HG03039 (cell line): ENCODE results near the gene GATA2.

ENCODE experiments used
- ATAC-seq: cut with Tn5 transposase; IDR thresholded peaks from one replicate; pipeline ENCODE4 v1.9.1; 2021; ENCODE audit warnings: mild to moderate bottlenecking, moderate library complexity; ENCODE audit not compliant: unreplicated experiment

Gene GATA2

DNA sequence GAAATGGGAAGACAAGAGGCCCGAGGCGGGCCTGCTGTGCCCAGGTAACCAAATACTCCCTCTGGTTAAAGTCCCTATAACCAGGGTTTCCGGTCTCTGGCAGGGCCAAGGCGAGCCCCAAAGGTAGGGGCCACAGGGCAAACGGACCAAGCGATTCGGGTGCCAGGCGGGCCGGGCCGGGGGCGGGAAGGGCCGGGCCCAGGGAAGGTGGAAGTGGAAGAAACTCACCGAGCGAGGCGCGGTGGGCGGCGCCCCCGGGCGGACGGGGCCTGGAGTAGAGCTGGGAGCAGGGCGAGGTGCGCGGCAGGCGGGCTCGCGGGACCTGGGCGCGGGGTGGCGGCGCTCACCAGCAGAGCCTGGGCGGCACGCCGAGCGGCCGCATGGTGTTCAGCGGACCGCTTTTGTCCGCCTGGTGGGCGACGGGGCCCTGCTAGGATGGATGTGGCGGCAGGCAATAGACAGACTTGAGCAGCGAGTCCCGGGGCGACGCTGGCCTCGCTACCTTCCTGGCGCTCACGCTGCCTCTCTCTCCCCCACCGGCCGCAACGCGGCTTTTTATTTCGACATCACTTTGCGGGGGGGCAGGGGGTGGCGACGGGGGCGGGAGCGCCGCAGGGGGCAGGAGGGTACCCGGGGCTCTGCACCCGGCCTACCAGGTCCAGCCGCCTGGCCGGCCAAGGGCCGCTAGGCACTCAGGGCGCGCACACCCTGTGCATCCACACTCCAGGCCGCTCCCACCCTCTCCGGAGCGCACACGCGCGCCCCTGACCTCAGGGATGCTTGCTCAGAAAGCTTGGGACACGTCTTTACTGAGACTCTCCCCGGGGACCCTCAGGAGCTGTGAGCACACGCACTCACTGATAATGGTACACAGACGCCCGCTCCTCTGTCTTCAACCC is at the start of gene GATA2:
TSS of gene GATA2 (minus strand) at position 531 of the 899 bp plus-strand sequence. CDS start 6,170 bp downstream, outside the sequence.
- ATAC-seq: no peak

DNA sequence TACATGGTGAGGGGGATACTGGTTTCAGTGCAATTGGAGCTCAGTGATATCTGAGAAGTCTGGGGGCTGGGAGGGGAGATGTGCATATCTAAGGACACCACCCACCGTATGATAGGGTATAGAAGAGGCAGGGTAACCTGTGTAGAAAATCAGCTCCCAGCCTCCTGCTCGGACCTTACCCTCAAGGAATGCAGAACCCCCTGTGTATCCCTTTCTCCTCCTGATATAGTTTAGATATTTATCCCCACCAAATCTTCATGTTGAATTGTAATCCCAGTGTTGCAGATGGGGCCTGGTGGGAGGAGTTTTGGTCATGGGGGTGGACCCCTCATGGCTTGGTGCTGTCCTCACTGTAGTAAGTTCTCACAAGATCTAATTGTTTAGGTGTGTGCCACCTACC is 48.2 kb upstream of the GATA2 start:
- no peak for ATAC-seq

DNA sequence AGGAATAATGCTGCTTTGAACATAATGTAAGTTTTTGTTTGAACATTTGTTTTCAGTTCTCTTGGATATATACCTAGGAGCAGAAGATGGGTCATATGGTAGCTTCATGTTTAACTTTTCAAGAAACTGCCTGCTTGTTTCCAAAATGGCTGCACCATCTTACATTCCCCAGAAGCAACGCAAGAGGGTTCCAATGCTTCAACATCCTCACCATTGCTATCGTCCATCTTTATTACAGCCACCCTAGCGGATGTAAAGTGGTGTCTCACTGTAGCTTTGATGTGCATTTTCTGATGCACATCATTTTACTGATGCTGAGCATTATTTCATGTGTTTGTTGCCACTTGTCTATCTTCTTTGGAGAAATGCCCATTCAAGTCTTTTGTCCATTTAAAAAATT is 46.4 kb upstream of the GATA2 start:
- ATAC-seq: no peak

DNA sequence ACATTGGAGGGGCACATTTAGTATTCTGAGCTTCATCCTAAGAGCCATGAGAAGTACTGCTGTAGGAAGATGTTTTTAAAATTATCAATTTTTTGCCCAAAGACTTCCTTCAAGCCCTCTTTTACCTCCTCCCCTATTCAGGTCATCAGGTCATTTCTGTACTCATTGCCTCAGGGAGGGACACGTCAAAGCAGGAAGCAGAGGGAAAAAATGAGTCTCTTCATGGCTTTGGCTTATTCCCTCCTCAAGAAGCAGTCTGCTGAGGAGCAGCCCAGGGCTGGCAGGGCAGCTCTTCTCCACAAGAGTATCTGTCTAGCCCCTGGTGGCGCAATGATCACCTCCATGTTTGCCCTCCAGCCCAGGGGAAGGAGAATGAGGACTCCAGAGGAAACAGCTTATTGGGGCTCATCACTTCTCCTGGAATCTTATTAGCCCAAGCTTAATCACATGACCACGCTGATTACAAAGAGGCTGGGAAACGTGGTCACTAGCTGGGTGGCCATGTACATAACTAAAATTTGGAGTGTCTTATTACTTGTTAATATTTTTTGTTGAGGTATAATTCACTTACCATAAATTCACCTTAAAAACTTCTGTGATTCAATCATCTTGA is 44.2 kb upstream of the GATA2 start:
- ATAC-seq: no peak

DNA sequence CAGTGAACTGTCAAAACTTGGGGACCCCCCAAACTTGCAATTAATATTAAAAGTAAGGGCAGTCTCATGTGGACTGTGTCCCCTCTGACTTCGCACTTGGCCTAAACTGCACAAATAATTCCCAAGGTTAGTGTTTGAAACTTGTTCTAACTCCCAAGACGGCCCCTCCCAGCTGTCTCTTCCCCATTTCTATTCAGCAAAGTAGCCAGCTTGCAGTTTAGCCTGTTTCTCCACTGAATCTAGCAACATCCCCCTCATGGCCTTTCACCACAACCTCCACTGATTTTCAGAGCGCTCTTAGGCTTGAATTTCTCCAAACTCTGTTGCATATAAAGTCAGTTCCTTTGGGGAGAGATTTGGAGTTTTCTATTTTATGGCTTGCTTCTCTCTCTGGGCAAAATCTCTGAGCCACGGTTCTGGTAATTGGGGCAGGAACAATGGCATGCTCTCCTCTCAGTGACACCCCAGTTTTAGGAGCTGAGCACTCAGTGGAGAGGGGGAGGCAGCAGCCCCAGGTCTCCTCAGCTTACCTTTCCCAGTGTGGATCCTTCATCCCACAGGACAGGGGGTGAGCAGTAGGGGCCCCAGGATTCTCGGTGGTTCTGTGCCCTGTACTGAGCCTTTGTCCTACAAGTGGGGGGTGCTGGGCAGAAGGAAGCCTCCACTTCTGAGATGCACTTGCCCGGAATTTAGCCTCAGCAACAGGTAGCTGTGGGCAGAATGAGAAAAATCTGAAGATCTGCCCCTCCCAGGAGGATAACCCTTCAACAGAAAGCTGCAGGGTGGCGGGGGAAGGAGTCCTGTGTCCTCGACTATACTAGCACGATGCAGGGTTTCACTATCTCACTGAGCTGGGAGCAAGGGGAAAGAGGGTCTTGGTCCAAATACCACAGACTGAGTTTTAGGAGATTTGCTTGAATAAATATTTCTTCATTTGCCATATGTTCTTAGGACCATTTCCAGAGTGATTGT is 39.3 kb upstream of the GATA2 start:
- ATAC-seq: no peak

DNA sequence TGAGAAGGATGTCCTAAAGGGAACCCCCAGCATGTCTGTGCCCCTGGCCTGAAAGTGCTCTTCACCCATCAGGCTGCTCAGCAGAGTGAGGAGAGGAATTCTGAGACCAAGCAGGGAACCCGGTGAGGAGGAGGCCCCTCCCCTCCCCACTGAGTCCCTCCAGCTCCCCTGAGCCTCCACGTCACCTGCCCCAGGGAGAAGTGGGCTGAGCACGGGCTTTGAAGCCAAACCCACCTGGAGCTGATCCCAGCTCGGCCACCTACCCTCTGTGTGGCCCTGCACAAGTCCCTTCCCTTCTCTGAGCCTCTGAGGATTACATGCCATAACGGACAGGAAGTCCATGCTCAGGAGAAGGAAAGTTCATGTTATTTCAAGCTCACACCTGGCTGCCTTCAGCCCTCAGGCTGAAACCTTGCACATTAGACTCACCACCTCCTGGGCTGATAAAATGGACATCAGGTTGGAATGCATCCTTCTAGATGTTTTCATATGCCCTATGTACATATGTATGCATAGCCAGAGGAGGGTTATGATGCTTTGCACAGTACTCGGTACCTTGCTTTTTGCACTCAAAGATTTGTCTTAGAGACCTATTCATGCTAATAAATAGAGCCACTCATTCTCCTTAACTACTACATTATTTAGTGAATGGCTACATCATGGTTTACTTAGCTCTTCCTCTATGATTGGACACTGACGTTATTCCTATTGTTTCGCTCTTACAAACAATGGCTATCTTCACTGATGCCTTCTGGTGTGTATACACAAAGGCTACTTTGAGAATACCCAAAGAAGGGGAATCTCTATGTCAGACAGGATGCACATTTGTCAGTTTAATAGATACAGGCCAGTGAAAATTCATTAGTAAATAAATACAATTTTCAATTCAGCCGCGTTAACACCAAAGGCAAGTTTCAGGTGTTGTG is 31.6 kb upstream of the GATA2 start:
- no peak for ATAC-seq

DNA sequence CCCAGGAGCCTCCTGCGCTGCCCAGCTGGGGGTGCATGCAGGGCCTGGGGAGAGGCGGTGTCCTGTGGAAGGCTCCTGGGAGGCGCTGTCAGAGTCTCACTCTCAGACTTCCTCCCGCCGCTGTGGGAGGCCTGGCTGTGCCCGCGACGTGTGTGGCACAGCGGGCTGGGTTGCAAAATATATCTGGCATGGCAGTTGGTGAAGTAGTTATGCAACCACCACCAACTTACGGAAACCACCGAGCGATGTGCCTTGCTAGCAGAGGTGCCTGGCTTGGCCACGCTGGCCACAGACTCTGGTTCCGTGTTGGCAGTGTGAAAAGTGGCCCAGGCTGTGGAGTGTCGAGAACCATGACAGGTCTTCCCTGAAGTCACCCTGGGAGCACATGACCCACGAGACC is 30.6 kb upstream of the GATA2 start:
- ATAC-seq: no peak

DNA sequence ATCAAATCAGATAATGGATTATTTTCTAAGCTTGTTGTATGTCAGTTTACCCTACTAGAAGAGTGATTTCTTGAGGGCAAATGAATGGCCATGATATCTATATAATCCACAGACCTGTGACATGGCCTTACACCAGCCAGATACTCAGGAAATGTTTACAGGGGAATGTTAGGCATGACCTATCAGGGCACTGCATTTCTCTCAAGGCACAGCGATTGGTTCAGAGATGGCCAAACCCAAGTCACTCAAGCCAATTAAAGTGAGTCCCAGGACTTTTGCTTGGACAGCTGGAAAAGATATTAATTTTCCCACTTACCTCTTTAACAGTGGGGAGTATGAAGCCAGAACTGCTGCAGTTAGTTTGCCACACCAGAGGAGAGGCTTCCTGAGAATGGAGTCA is 28.7 kb upstream of the GATA2 start:
- ATAC-seq: no peak

DNA sequence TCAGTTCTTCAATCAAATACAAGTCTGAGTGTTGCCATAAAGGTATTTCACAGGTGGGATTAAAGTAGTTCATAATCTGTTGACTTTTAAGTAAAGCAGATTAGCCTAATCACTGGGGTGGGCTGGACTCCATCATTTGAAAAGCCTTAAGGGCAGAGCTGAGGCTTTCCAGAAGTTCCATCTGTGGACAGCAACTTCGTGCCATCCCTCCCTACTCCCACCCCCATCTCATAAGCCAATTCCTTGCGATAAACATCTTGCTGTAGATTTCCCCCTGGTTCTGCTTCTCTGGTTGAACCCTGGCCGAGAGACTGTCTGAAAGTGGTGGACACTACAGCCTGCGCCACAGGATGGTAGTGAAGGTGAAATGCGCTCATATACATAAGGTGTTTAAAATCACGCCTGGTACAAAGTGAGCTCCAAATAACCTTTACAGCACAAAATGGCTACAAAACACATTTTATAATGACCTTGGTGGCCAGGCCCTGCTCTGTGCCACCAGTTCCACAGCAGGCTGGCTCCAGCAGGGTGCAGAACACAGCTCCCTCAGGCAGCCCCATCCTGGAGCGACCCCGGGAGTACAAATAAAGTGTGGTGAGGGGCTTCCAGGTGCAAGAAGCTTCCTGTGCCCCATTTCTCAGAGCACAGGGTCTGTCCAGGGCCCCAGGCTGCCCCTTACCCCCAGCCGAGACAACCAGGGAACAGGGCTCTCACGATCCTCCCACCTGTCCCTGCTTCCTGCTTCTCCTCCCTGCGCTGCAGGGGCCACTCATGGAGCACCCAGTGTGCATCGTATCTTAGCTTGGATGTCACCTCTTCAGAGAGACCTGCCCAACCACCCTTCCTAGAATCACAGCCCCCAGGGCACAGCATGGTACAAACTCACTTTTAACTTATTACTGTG is 25.8 kb upstream of the GATA2 start:
- ATAC-seq: no peak

DNA sequence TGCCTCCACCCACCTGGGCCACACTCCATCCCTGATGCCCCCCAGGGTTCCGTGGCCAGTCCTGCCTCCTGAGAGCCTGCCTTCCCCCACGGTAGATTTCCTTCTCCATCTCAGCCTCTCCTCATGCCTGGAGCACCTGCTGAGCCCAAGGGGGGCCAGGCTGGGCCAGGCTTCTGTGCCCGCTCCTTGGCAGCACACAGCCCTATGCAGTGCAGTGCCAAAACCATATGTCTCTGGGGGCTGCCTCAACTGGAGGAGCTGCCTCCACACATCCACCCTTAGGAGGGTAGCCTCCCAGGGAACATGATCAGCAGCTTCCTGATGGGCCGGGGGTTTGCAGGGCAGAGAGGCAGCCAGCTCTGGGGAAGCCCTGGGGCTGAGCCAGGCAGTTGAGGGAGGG is 24.6 kb upstream of the GATA2 start:
- no peak for ATAC-seq

DNA sequence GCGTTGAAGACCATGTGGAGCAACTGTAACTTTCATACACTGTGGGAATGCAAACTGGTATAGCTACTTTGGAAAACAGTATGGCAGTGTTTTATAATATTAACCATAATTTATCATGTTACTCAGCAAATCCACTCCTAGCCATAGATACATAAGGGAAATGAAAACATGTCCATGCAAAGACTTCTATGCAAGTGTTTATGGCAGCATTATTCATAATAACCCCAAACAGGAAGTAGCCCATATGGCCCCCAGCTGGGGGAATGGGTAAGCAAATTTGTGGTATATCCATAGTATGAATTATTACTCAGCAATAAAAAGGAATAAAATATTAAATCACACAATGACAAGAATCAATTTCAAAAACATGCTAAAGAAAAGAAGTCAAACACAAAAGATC is 23.0 kb upstream of the GATA2 start:
- ATAC-seq: no peak

DNA sequence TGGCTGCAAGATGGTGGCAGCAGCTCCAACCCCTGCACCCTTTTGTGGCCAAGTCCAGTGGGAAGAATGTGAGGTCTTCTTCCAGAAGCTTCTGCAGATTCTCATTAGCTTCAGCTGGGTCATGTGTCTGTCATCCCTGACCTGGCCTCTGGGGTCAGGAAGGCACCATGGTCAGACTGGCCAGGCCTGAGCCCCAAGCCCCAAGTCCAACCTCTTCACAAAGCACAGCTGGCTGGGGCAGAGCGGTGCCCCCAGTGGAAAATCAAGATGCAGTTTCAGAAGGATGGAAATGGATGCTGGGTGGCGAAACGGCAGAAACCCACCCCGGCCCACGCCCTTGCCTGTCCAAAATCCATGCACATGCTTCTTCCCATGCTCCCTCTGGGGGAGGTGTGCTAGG is 15.9 kb upstream of the GATA2 start:
- ATAC-seq: no peak

DNA sequence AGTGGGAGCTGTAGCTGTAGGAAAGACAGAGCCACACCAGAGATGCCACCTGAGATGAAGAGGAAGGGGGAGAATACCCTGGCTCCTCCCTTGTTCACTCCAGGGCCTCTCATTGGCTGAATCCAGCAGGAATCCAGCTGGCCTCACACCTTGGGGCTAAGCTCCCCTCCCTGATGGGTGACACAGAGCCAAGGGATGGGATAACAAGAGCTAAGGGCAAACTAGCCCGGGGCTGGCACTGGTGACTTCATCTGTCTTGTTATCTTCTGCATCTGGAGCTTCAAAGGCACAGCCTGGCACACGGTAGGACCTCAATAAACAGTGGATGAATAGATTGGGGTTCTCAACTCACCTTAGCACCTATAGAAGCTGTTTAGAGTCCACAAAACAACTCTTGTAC is 13.8 kb upstream of the GATA2 start:
- no peak for ATAC-seq

DNA sequence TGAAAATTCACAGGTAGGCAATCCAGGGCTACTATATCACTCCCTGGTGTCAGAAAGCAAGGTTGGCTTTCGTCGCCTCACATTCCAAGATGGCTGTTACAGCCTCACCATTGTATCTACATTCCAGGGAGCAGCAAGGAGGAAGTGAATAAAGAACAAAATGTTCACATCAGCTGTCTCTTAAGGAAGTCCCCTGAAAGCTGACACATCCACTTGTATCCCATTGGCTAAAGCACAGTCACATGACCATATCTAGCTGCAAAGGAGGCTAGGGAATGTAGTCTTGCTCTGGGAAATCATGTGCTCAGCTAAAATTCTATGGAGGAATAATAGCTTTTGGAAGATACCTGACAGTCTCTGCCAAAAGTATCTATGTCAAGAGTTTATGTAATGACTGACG is 12.8 kb upstream of the GATA2 start:
- no peak for ATAC-seq

DNA sequence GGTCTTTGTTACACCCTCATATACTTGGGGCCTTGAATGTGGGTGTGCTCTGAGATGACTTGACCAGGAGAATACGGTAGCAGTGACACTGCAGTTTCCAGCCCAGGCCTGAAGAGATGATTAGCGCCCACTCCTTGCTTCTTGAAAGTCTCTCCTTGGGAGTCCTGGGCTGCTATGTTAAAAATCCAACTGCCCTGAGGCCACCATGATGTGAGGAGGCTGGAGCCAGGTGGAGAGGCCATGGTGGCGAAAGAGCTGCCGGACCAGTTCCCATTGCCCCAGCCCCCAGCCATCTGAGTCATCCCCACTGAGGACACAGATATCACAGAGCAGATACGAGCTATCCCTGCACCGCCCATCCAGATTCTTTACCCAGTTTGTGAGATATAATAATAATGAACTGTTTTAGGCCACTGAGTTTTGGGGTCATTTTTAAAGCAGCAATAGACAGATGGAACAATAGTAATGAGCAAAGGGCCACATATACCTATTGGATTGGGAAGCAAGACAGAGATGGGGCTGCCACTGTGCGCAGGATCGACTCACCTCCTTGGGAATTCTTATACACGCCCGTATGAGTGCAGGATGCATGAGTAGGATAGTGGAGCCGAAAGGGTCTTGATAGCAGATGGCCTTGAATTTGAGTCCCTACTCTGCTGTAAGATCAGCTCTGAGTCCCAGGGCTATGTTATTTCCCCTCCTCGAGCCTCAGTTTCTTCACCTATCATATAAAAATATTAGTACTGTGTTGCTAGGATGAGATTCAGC is 12.1 kb upstream of the GATA2 start:
- no peak for ATAC-seq

DNA sequence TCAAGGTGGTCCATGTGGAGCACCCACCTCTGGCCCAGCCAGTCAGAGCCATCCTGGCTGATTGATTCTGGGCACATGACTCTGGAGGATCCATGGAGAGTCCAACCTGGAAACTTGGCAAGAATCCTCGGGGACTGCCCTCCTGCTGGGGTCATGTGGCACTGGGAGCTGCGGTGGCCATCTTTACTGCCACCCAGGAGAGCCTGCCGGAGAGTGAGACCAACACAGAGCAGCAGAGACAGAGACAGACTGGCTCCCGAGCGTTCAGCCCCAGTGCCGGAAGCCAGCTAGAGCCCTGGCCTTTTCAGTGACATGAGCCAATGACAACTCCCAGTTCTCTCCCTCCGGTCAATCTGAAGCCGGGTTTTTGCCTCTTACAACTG is 11.5 kb upstream of the GATA2 start:
- ATAC-seq: no peak

DNA sequence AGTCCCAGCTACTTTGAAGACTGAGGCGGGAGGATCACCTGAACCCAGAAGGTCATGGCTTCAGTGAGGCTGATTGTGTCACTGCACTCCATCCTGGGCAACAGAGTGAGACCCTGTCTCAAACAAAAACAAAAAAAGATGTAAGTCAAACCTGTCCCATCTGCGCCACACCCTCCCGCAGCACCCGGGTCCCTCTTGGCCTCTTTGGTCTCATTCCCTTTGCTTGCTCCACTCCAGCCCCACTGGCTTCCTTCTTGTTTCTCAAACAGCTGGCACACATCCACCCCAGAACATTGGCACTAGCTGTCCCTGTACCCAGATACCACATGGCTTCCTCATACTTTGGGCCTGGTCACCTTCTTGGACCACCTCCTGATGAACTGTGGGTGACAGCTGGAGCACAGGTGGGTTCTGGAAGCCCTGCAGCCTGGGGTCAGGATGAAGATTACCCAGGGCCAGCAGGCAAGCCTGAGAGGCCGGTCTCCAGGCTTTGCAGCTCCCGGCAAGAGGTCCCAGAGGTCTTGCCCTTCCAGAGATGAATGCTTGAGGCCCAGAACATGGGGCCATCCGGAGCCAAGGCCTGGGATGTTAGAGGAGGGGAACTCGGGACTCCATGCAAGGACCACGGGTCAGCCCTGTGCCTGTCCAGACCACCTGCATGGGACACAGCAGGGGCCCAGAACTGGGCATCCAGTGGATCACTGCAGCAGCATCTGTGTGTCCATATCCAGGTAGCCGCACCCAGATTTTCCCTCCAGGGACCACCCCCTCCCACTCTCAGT is 10.9 kb upstream of the GATA2 start:
- no peak for ATAC-seq

DNA sequence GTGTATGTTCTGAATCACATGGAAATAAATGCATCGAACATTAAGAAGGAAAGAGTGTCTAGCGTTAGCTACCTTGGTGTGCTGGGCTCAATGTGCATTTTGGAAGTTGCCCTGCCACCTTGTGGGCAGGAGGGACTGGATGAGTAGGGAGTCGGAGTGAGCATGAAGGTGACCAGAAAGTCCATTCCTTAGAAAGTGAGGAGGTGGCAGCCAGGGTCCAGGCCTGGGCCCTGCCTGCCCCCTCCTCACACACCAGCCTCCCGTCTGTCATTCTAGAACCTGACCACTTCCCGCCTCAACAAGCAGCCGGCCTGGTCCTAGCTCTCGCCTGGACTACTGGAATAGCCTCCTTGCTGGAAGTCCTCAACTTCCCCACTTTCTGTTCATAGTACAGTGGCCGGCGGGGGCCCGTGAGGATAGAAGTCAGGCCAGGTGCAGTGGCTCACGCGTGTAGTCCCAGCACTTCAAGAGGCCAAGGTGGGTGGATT is 10.2 kb upstream of the GATA2 start:
- no peak for ATAC-seq
